ENCODE data around the gene ZNF845. TPM values are rescaled to one million over a fixed set of nuclear protein-coding genes. Genes with fewer than 3 reads are reported as not detected.
"Not testable (repeated sequence)": the region's sequence is repeated elsewhere in the genome, so short reads cannot be mapped to it uniquely, and the experiment has no call there.

ZNF845 gene
- polyA plus RNA-seq (2013, experiment 1 of 4): 9.4 TPM
- 12.1 TPM for polyA plus RNA-seq (2013, experiment 2 of 4)
- 8.6 TPM for polyA plus RNA-seq (2013, experiment 3 of 4)
- polyA plus RNA-seq (2013, experiment 4 of 4): 9.4 TPM

DNA sequence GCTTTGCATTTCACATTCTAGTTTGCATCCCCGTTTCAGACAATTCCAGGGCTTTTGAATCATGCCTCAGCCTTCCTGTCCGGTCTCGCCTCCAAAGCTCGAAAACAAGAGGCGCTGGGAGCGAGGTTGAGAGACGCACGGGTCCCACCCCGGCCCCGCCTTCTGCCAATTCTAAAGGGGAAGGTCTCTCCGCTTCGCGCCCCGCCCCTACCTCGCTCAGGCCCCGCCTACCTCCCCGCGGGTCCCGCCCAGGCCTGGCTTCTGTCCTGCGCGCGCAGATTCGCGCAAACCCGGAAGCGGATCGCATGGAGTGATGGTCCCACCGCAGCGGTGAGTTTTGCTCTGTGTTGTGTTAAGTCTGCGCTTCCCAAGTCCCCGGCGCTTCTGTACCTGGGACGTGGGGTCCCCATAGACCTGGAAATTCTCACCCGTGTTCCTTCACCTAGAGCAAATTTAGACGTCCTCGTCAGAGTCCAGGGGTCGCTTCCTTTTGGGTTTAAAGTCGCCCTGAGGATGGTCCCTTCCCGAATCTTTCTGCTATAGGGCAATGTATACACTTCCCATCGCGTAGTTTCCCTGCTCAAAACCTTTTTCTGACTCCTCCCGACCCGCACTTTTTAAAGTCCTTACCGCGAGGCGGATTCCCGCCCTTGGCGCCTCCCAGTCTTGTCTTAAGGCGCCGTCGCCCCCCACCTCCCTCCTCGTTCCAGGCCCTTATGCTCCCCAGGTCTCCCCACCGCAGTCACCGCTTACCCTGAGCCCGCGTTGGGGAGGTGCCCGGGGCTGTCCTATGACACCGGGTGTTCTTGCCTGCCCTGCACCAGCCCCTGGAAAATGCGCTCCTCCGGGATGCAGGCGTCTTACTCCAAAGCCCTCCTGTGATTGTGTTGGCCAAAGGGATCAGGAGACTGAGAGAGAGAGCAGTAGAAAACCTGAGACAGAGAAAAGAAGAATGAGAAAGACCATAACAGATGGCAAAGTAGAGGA, at the start of gene ZNF845:
ZNF845 (plus strand) TSS at position 287 of the 987 bp plus-strand sequence. CDS start 7,559 bp downstream, outside the sequence.
- Histone ChIP-seq H3K27ac (ENCODE audit: insufficient read depth, low read depth, low read length, poor library complexity, severe bottlenecking) (peak within 1 kb of the TSS; percentile 79), H3K4me3 (ENCODE audit: insufficient read depth, low read depth, low read length) (peak within 1 kb of the TSS; percentile 72), H3K36me3 (ENCODE audit: control insufficient read depth, insufficient read depth, low read length) (no peaks in the 10 kb centered on the region), H3K4me1 (ENCODE audit: control insufficient read depth, insufficient read depth, low read length) (no peaks in the 10 kb centered on the region), H3K9me3 (ENCODE audit: control insufficient read depth, low read length) (no peaks in the 10 kb centered on the region), H3K27me3 (ENCODE audit: control insufficient read depth, insufficient read depth, low read length, poor library complexity, severe bottlenecking) (no peaks in the 10 kb centered on the region)
- WGBS, 2 experiments: 0% methylated on average over 61 of the region's 61 CpGs

DNA sequence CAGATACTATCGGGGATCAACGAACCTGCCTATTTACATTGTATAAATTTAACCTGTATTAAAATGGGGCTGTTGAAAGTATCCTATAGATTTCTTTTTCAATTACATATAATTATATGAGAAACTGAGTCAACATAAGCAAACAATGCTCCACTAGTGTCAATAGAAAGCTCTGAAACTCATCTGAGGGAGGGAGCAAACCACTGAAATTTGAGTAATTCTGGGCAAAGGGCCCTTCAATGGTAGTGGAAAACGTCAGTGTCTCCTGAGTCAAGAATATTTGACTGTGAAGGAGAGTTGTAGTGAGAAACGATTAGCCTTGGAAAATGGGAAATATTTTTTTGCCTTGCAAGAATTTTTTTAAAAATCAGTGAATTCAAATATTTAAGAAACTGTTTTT, 48.5 kb upstream of the ZNF845 start:
- no peaks in the 10 kb centered on the region for H3K36me3 ChIP-seq (ENCODE audit: control insufficient read depth, insufficient read depth, low read length)
- WGBS, 2 experiments: 45 to 76% methylated on average over 2 to 4 of the region's 4 CpGs
- no peak overlapping the region for H3K27ac ChIP-seq (ENCODE audit: insufficient read depth, low read depth, low read length, poor library complexity, severe bottlenecking)
- H3K4me1 ChIP-seq (ENCODE audit: control insufficient read depth, insufficient read depth, low read length): no peaks in the 10 kb centered on the region
- no peaks in the 10 kb centered on the region for H3K27me3 ChIP-seq (ENCODE audit: control insufficient read depth, insufficient read depth, low read length, poor library complexity, severe bottlenecking)
- no peaks in the 10 kb centered on the region for H3K9me3 ChIP-seq (ENCODE audit: control insufficient read depth, low read length)
- no peak overlapping the region for H3K4me3 ChIP-seq (ENCODE audit: insufficient read depth, low read depth, low read length)

DNA sequence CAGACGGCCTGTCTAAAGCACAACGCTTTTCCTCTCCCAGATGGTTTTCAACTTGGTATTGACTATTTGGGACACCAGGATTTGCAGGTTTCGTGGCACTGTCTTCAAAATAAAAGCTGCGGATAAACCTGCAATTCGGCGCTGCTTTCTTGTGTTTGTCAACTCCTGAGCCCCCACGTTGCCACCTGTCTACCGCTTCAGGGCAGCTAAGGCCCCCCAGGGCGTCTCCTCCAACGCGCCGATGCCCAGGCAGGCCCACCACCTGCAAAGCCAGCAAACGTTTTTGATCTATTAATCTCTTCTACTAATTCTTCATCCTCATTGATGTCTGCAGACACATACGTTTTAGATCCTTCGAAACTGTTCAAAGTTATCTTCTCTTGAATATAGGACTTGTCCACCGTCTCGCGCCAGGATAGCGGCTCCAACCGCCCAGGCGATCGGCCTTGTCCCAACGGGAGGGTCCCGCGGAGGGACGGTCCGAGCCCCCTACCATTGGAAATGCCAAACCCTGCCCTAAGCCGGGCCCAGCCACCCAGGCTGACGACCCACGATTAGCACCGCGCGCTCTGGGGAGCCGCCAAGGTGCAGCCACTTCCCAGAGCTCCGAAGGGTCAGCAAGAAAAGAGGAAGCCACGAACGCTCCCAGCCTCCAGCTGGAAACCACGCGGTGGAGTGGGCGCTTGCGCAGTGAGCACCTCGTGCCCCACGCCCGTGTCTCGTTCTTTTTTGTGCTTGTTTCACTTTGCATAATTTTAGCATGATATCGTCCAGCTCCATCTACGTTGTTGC, 42.6 kb upstream of the ZNF845 start:
- H3K27me3 ChIP-seq (ENCODE audit: control insufficient read depth, insufficient read depth, low read length, poor library complexity, severe bottlenecking): no peaks in the 10 kb centered on the region
- H3K9me3 ChIP-seq (ENCODE audit: control insufficient read depth, low read length): peaks cover 8% of the 10 kb centered on the region
- H3K36me3 ChIP-seq (ENCODE audit: control insufficient read depth, insufficient read depth, low read length): no peaks in the 10 kb centered on the region
- H3K4me3 ChIP-seq (ENCODE audit: insufficient read depth, low read depth, low read length): no peak overlapping the region
- no peak overlapping the region for H3K27ac ChIP-seq (ENCODE audit: insufficient read depth, low read depth, low read length, poor library complexity, severe bottlenecking)
- no peaks in the 10 kb centered on the region for H3K4me1 ChIP-seq (ENCODE audit: control insufficient read depth, insufficient read depth, low read length)
- 92 to 93% methylated on average over 47 of the region's 47 CpGs for WGBS, 2 experiments

DNA sequence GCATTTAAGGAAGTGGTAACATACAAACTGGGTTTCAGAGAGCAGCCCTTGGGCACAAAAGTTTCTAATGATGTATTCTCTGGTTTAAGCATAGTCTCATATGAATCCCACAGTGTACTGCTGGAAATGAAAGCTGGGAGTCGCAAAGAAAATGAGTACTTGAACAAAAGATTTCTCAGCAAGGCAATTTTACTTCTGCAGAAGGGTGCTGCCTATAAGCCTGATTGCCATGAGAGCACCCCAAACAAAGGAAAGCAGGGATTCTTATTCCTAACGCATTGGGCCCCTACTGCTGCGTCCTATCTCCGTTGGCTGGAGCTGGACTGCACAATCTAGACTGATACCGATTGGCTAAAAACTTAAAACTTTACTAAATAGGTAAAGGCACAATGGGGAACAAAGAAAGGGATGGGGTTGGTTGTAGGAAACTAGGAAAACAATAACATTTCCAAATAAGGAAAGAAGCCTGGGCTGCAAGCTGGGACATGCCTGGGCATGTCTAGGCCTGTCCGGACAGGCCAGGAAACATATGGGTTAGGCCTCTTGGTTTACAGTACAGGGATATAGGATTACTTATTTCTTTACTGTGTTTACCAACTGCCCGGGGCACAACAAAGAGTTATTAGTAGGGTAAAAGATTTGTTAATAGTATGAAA, 38.6 kb upstream of the ZNF845 start:
- no peak overlapping the region for H3K27ac ChIP-seq (ENCODE audit: insufficient read depth, low read depth, low read length, poor library complexity, severe bottlenecking)
- H3K4me3 ChIP-seq (ENCODE audit: insufficient read depth, low read depth, low read length): no peak overlapping the region
- WGBS, 2 experiments: 85 to 92% methylated on average over 6 to 7 of the region's 7 CpGs

DNA sequence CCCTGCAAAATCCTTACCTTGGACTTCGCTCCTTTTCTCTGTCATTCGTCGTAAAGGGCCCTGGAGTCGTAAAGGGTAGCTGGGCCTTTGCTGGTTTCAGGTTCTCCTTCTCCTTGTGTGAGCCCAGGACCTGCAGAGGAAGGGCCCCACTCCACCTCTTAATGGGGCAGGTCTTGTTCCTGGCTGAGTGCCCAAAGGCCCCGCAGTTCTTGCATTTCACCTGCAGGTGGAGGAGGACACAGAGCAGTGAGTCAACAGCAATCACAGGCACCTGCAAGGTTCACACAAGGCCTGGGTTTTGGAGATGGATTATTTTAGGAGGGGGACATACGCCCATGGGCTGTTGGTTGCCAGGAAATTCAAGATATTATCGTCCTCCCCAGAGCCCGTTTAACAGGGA, 32.2 kb upstream of the ZNF845 start:
- not testable (repeated sequence) for H3K4me3 ChIP-seq (ENCODE audit: insufficient read depth, low read depth, low read length); H3K27ac ChIP-seq (ENCODE audit: insufficient read depth, low read depth, low read length, poor library complexity, severe bottlenecking); H3K27me3 ChIP-seq (ENCODE audit: control insufficient read depth, insufficient read depth, low read length, poor library complexity, severe bottlenecking); H3K9me3 ChIP-seq (ENCODE audit: control insufficient read depth, low read length); H3K4me1 ChIP-seq (ENCODE audit: control insufficient read depth, insufficient read depth, low read length); H3K36me3 ChIP-seq (ENCODE audit: control insufficient read depth, insufficient read depth, low read length)
- WGBS, 2 experiments: no CpG with 5 or more reads among the region's 8 CpGs

More for the DNA sequence above, 38.6 kb upstream of the ZNF845 start:
- Histone ChIP-seq H3K36me3 (ENCODE audit: control insufficient read depth, insufficient read depth, low read length) (no peaks in the 10 kb centered on the region), H3K9me3 (ENCODE audit: control insufficient read depth, low read length) (peaks cover 8% of the 10 kb centered on the region), H3K27me3 (ENCODE audit: control insufficient read depth, insufficient read depth, low read length, poor library complexity, severe bottlenecking) (no peaks in the 10 kb centered on the region), H3K4me1 (ENCODE audit: control insufficient read depth, insufficient read depth, low read length) (no peaks in the 10 kb centered on the region)

DNA sequence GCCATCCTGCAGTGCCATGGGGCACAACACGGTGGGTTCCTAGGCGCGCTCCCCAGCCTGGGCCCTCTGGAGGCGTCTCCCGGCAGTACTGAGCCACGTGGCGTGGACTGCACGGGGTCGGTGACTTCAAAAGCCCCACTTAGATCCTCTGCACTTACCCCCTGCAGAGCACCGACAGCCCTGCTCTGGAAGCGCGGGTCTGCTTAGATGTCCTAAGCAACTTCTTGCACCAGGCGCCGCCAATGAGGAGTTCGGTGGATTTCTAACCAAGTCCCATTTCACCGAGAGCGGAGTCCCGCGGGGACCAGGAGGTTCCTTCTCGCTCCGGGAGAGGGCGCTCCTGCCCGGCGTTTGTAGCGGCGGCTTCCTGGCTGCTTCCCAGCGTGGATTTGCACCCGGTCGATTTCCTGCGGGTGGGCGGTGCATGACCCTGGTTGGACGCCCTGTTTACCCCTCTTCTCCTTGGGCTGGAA, 25.2 kb upstream of the ZNF845 start:
- no peak overlapping the region for H3K4me3 ChIP-seq (ENCODE audit: insufficient read depth, low read depth, low read length)
- H3K27ac ChIP-seq (ENCODE audit: insufficient read depth, low read depth, low read length, poor library complexity, severe bottlenecking): no peak overlapping the region
- WGBS, 2 experiments: 46 to 49% methylated on average over 32 of the region's 32 CpGs
- no peaks in the 10 kb centered on the region for H3K4me1 ChIP-seq (ENCODE audit: control insufficient read depth, insufficient read depth, low read length)
- no peaks in the 10 kb centered on the region for H3K36me3 ChIP-seq (ENCODE audit: control insufficient read depth, insufficient read depth, low read length)
- peaks cover 7% of the 10 kb centered on the region for H3K27me3 ChIP-seq (ENCODE audit: control insufficient read depth, insufficient read depth, low read length, poor library complexity, severe bottlenecking)
- no peaks in the 10 kb centered on the region for H3K9me3 ChIP-seq (ENCODE audit: control insufficient read depth, low read length)

DNA sequence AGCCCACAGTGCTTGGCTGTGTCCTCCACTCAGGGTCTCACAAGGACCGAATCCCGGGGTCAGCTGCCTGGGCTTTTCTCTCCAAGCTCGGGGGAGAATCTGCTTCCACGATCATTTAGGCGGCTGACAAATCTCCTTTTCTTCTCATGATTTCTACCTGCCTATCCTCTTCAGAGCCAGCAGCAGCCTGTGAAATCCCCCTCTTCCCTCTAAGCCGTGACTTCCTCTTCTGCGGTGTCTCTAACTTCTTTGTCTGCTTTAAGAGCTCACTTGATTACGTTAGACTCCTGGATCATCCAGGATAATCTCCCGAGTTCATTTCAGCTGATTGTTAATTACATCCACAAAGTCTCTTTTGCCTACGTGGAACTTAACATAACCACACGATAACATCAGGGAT, 22.5 kb upstream of the ZNF845 start:
- no peaks in the 10 kb centered on the region for H3K36me3 ChIP-seq (ENCODE audit: control insufficient read depth, insufficient read depth, low read length)
- no peaks in the 10 kb centered on the region for H3K4me1 ChIP-seq (ENCODE audit: control insufficient read depth, insufficient read depth, low read length)
- H3K4me3 ChIP-seq (ENCODE audit: insufficient read depth, low read depth, low read length): no peak overlapping the region
- WGBS, 2 experiments: 65 to 72% methylated on average over 10 to 11 of the region's 11 CpGs
- no peaks in the 10 kb centered on the region for H3K9me3 ChIP-seq (ENCODE audit: control insufficient read depth, low read length)
- H3K27ac ChIP-seq (ENCODE audit: insufficient read depth, low read depth, low read length, poor library complexity, severe bottlenecking): no peak overlapping the region
- H3K27me3 ChIP-seq (ENCODE audit: control insufficient read depth, insufficient read depth, low read length, poor library complexity, severe bottlenecking): peaks cover 7% of the 10 kb centered on the region

DNA sequence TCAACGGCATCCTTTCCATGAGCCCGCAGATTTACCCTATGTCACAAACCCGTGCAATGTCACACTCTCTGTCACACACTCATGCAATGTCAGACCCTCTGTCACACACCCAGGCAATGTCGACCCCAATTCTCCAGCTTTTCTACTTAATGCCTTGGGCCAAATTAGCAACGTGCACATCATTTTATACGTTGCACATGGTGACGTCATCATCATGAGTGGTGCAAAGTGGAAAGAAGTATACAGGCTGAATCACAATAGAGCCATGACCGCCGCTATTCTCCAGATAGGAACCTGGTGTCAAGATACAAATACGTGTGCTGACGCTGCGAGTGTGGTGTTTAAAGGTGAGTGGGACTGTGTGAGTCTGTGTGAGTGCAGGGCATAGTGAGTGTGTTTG, 21.7 kb upstream of the ZNF845 start:
- Histone ChIP-seq H3K27ac (ENCODE audit: insufficient read depth, low read depth, low read length, poor library complexity, severe bottlenecking) (no peak overlapping the region), H3K9me3 (ENCODE audit: control insufficient read depth, low read length) (no peaks in the 10 kb centered on the region), H3K4me1 (ENCODE audit: control insufficient read depth, insufficient read depth, low read length) (no peaks in the 10 kb centered on the region), H3K27me3 (ENCODE audit: control insufficient read depth, insufficient read depth, low read length, poor library complexity, severe bottlenecking) (peaks cover 7% of the 10 kb centered on the region), H3K36me3 (ENCODE audit: control insufficient read depth, insufficient read depth, low read length) (no peaks in the 10 kb centered on the region), H3K4me3 (ENCODE audit: insufficient read depth, low read depth, low read length) (no peak overlapping the region)
- 88% methylated on average over 12 of the region's 12 CpGs for WGBS, 2 experiments

DNA sequence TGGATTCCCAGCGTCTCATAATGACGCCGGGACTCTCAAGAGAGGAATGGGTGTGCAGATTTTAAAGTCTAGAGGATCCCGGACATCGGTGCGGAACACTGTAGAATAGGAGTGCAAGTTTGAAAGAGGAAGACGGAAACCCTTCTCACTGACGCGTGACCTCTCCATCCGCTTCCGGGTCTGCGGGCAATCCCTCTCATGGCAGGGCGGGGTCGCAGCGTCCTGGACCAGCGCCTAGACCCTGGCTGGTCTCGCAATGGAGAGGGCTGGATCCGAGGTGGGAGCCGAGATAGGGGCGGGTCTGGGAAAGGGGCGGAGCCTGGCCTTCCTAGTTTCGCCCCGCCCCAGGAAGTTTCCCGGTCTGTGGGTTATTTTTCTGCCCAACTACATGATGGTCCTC, 4.6 kb upstream of the ZNF845 start:
- no peaks in the 10 kb centered on the region for H3K36me3 ChIP-seq (ENCODE audit: control insufficient read depth, insufficient read depth, low read length)
- H3K27me3 ChIP-seq (ENCODE audit: control insufficient read depth, insufficient read depth, low read length, poor library complexity, severe bottlenecking): no peaks in the 10 kb centered on the region
- 90% methylated on average over 24 of the region's 24 CpGs for WGBS, 2 experiments
- H3K4me1 ChIP-seq (ENCODE audit: control insufficient read depth, insufficient read depth, low read length): no peaks in the 10 kb centered on the region
- no peaks in the 10 kb centered on the region for H3K9me3 ChIP-seq (ENCODE audit: control insufficient read depth, low read length)
- H3K4me3 ChIP-seq (ENCODE audit: insufficient read depth, low read depth, low read length): no peak overlapping the region
- H3K27ac ChIP-seq (ENCODE audit: insufficient read depth, low read depth, low read length, poor library complexity, severe bottlenecking): no peak overlapping the region

Measured in ectodermal cell (in vitro differentiated cells).